Stomach (tissue), 4 donors: ENCODE measurements around the gene ABHD1.

Experiments used
- POLR2A ChIP-seq, 4 donors: fragments of 450-650 bp; IDR thresholded peaks; one replicate each; pipeline ENCODE4 v1.6.1; 2016; ENCODE audit warnings: antibody characterized with exemption in 4 of 4, control low read depth in 2 of 4, mild to moderate bottlenecking in 1 of 4, moderate library complexity in 1 of 4
- TF ChIP-seq, protein P1 (sequence below), 7 experiments: fragments of 450-650 bp in 4 of 7; fragments of 200-600 bp in 3 of 7; sonication (generic) in 3 of 7; IDR thresholded peaks; one replicate each; pipeline ENCODE4 v1.5.1; 2016 to 2019; ENCODE audit warnings: antibody characterized with exemption in 7 of 7, control low read depth in 2 of 7, mild to moderate bottlenecking in 1 of 7

- no peak for TF ChIP-seq POLR2A (IDR thresholded peaks at IDR 0.05)
- TF ChIP-seq, protein P1, sequence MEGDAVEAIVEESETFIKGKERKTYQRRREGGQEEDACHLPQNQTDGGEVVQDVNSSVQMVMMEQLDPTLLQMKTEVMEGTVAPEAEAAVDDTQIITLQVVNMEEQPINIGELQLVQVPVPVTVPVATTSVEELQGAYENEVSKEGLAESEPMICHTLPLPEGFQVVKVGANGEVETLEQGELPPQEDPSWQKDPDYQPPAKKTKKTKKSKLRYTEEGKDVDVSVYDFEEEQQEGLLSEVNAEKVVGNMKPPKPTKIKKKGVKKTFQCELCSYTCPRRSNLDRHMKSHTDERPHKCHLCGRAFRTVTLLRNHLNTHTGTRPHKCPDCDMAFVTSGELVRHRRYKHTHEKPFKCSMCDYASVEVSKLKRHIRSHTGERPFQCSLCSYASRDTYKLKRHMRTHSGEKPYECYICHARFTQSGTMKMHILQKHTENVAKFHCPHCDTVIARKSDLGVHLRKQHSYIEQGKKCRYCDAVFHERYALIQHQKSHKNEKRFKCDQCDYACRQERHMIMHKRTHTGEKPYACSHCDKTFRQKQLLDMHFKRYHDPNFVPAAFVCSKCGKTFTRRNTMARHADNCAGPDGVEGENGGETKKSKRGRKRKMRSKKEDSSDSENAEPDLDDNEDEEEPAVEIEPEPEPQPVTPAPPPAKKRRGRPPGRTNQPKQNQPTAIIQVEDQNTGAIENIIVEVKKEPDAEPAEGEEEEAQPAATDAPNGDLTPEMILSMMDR (IDR thresholded peaks at IDR 0.05) = no peak
Observed at GRCh38 chr2:27139310-27139709, 15.7 kb downstream of the ABHD1 start, which contains the start of gene PRR30.
